ENCODE data around the gene FNTB. TPM values are rescaled to one million over a fixed set of nuclear protein-coding genes. Genes with fewer than 3 reads are reported as not detected.

Gene FNTB
- total and polyA plus RNA-seq, 2 donors: 6.6 to 9.5 TPM

GRCh38 chr14:65104791-65105190 is 118.1 kb downstream of the FNTB start:
- Histone ChIP-seq H3K36me3 (ENCODE audit: control insufficient read depth in 2 of 2, insufficient read depth in 2 of 2, low read length in 1 of 2) (no peaks in the 10 kb centered on the region), H3K4me1 (ENCODE audit: control insufficient read depth in 2 of 2, insufficient read depth in 2 of 2, low read length in 2 of 2) (peaks cover 0 to 8% of the 10 kb centered on the region in 2 donors), H3K4me3 (ENCODE audit: low read length in 2 of 2) (no peak overlapping the region), H3K27ac (ENCODE audit: low read depth in 1 of 2, low read length in 1 of 2) (no peak overlapping the region), H3K27me3 (ENCODE audit: control insufficient read depth in 2 of 2, insufficient read depth in 1 of 2, low read length in 1 of 2) (no peaks in the 10 kb centered on the region), H3K9me3 (ENCODE audit: control insufficient read depth in 2 of 2, insufficient read depth in 1 of 2, low read length in 1 of 2) (no peaks in the 10 kb centered on the region)
- 98% methylated on average over 3 of the region's 3 CpGs for WGBS
- no peak for DNase-seq (ENCODE audit: low read depth in 6 of 9, low spot score in 9 of 9)

GRCh38 chr14:65106316-65106715 is 119.6 kb downstream of the FNTB start:
- WGBS: over 99% methylated on average over 4 of the region's 4 CpGs
- DNase-seq (ENCODE audit: low read depth in 6 of 9, low spot score in 9 of 9): no peak
- H3K4me1 ChIP-seq (ENCODE audit: control insufficient read depth in 2 of 2, insufficient read depth in 2 of 2, low read length in 2 of 2): peaks cover 0 to 6% of the 10 kb centered on the region in 2 donors
- no peaks in the 10 kb centered on the region for H3K9me3 ChIP-seq (ENCODE audit: control insufficient read depth in 2 of 2, insufficient read depth in 1 of 2, low read length in 1 of 2)
- H3K4me3 ChIP-seq (ENCODE audit: low read length in 2 of 2): no peak overlapping the region
- H3K27me3 ChIP-seq (ENCODE audit: control insufficient read depth in 2 of 2, insufficient read depth in 1 of 2, low read length in 1 of 2): no peaks in the 10 kb centered on the region
- H3K27ac ChIP-seq (ENCODE audit: low read depth in 1 of 2, low read length in 1 of 2): no peak overlapping the region
- no peaks in the 10 kb centered on the region for H3K36me3 ChIP-seq (ENCODE audit: control insufficient read depth in 2 of 2, insufficient read depth in 2 of 2, low read length in 1 of 2)

- Histone ChIP-seq H3K27ac (ENCODE audit: low read depth in 1 of 2, low read length in 1 of 2) (no peak overlapping the region), H3K4me1 (ENCODE audit: control insufficient read depth in 2 of 2, insufficient read depth in 2 of 2, low read length in 2 of 2) (peaks cover 0 to 6% of the 10 kb centered on the region in 2 donors), H3K4me3 (ENCODE audit: low read length in 2 of 2) (no peak overlapping the region), H3K9me3 (ENCODE audit: control insufficient read depth in 2 of 2, insufficient read depth in 1 of 2, low read length in 1 of 2) (no peaks in the 10 kb centered on the region), H3K27me3 (ENCODE audit: control insufficient read depth in 2 of 2, insufficient read depth in 1 of 2, low read length in 1 of 2) (no peaks in the 10 kb centered on the region), H3K36me3 (ENCODE audit: control insufficient read depth in 2 of 2, insufficient read depth in 2 of 2, low read length in 1 of 2) (no peaks in the 10 kb centered on the region)
- WGBS: 41% methylated on average over 1 of the region's 1 CpG
- no peak for DNase-seq (ENCODE audit: low read depth in 6 of 9, low spot score in 9 of 9)
Measured at GRCh38 chr14:65106736-65107135, 120.0 kb downstream of the FNTB start.

GRCh38 chr14:65107200-65107599 is 120.5 kb downstream of the FNTB start:
- H3K27me3 ChIP-seq (ENCODE audit: control insufficient read depth in 2 of 2, insufficient read depth in 1 of 2, low read length in 1 of 2): no peaks in the 10 kb centered on the region
- H3K4me1 ChIP-seq (ENCODE audit: control insufficient read depth in 2 of 2, insufficient read depth in 2 of 2, low read length in 2 of 2): peaks cover 0 to 6% of the 10 kb centered on the region in 2 donors
- H3K36me3 ChIP-seq (ENCODE audit: control insufficient read depth in 2 of 2, insufficient read depth in 2 of 2, low read length in 1 of 2): no peaks in the 10 kb centered on the region
- WGBS: 56% methylated on average over 1 of the region's 1 CpG
- H3K27ac ChIP-seq (ENCODE audit: low read depth in 1 of 2, low read length in 1 of 2): no peak overlapping the region
- no peaks in the 10 kb centered on the region for H3K9me3 ChIP-seq (ENCODE audit: control insufficient read depth in 2 of 2, insufficient read depth in 1 of 2, low read length in 1 of 2)
- no peak for DNase-seq (ENCODE audit: low read depth in 6 of 9, low spot score in 9 of 9)
- H3K4me3 ChIP-seq (ENCODE audit: low read length in 2 of 2): no peak overlapping the region

GRCh38 chr14:65109357-65109756 is 122.7 kb downstream of the FNTB start:
- WGBS: 91% methylated on average over 4 of the region's 4 CpGs
- H3K9me3 ChIP-seq (ENCODE audit: control insufficient read depth in 2 of 2, insufficient read depth in 1 of 2, low read length in 1 of 2): no peaks in the 10 kb centered on the region
- H3K27ac ChIP-seq (ENCODE audit: low read depth in 1 of 2, low read length in 1 of 2): no peak overlapping the region
- H3K27me3 ChIP-seq (ENCODE audit: control insufficient read depth in 2 of 2, insufficient read depth in 1 of 2, low read length in 1 of 2): no peaks in the 10 kb centered on the region
- no peak overlapping the region for H3K4me3 ChIP-seq (ENCODE audit: low read length in 2 of 2)
- no peaks in the 10 kb centered on the region for H3K36me3 ChIP-seq (ENCODE audit: control insufficient read depth in 2 of 2, insufficient read depth in 2 of 2, low read length in 1 of 2)
- no peaks in the 10 kb centered on the region for H3K4me1 ChIP-seq (ENCODE audit: control insufficient read depth in 2 of 2, insufficient read depth in 2 of 2, low read length in 2 of 2)
- DNase-seq (ENCODE audit: low read depth in 6 of 9, low spot score in 9 of 9): no peak

GRCh38 chr14:65110525-65110924 is 123.8 kb downstream of the FNTB start:
- Histone ChIP-seq H3K36me3 (ENCODE audit: control insufficient read depth in 2 of 2, insufficient read depth in 2 of 2, low read length in 1 of 2) (no peaks in the 10 kb centered on the region), H3K27ac (ENCODE audit: low read depth in 1 of 2, low read length in 1 of 2) (no peak overlapping the region), H3K27me3 (ENCODE audit: control insufficient read depth in 2 of 2, insufficient read depth in 1 of 2, low read length in 1 of 2) (no peaks in the 10 kb centered on the region), H3K4me3 (ENCODE audit: low read length in 2 of 2) (no peak overlapping the region), H3K9me3 (ENCODE audit: control insufficient read depth in 2 of 2, insufficient read depth in 1 of 2, low read length in 1 of 2) (no peaks in the 10 kb centered on the region), H3K4me1 (ENCODE audit: control insufficient read depth in 2 of 2, insufficient read depth in 2 of 2, low read length in 2 of 2) (no peaks in the 10 kb centered on the region)
- no peak for DNase-seq (ENCODE audit: low read depth in 6 of 9, low spot score in 9 of 9)
- WGBS: 90% methylated on average over 5 of the region's 5 CpGs

Other genes with a start within 250 kb of the FNTB start
- 1.8 TPM for gene SPTB, start 107.0 kb upstream of the FNTB start, total RNA-seq
- gene SPTB, start 107.0 kb upstream of the FNTB start, polyA plus RNA-seq: 1.1 TPM
- gene CHURC1, start 72.4 kb upstream of the FNTB start, total RNA-seq: 93.7 TPM
- gene CHURC1, start 72.4 kb upstream of the FNTB start, polyA plus RNA-seq: 55.1 TPM
- gene GPX2, start 44.1 kb upstream of the FNTB start, total RNA-seq: 1.5 TPM
- gene GPX2, start 44.1 kb upstream of the FNTB start, polyA plus RNA-seq: 20.3 TPM
- gene RAB15, start 14.6 kb upstream of the FNTB start, total RNA-seq: 6.8 TPM
- 8.8 TPM for gene RAB15, start 14.6 kb upstream of the FNTB start, polyA plus RNA-seq
- 61.5 TPM for gene MAX, start 115.6 kb downstream of the FNTB start, total RNA-seq
- gene MAX, start 115.6 kb downstream of the FNTB start, polyA plus RNA-seq: 104 TPM

All from thymus (tissue), 11 donors.